Stimulated activated CD4-positive, alpha-beta T cell treated with anti-CD3 and anti-CD28 coated beads, Interleukin-4, amount 100 ng/mL, for 4 hours (primary cell): ENCODE measurements around the gene DRC3.

Experiments used
- DNase-seq, 2 experiments: peaks; one replicate each; pipeline ENCODE4 v3.0.0-alpha.2; 2020

The DRC3 gene

DNA sequence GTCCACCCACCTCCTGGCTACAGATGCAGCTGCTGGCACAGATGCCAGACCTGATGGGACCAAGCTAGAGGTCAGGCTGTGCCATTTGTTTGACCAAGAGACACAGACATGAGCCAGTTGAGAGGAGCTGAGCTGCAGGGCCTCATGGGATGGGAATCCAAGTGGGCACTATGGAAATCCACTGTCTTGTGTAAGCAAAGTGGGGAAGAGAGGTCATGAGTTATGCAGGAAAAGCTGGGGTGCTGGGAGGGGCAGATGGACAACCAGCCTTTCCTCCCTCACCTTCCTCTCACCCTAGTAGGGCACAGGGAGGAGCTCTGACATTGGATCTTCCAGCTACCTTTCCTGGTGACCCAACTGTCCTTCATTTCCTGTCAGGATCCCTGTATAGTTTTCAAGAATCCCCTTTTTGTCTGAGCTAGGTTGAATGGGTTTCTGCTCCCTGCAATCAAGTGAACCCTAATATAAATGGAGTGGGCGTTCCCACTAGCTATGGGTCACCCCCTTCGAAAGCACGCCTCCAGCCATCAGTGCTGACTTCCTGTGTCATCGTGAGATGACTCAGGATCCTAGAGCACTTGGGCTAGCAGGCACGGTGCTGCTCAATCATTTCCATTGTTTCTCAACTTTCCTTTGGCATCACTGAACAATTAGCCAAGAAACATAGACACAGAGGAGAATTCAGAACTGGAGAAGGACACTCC is 52.7 kb downstream of the DRC3 start:
- DNase-seq, result peak in 1 of 2 experiments; percentile 26

DNA sequence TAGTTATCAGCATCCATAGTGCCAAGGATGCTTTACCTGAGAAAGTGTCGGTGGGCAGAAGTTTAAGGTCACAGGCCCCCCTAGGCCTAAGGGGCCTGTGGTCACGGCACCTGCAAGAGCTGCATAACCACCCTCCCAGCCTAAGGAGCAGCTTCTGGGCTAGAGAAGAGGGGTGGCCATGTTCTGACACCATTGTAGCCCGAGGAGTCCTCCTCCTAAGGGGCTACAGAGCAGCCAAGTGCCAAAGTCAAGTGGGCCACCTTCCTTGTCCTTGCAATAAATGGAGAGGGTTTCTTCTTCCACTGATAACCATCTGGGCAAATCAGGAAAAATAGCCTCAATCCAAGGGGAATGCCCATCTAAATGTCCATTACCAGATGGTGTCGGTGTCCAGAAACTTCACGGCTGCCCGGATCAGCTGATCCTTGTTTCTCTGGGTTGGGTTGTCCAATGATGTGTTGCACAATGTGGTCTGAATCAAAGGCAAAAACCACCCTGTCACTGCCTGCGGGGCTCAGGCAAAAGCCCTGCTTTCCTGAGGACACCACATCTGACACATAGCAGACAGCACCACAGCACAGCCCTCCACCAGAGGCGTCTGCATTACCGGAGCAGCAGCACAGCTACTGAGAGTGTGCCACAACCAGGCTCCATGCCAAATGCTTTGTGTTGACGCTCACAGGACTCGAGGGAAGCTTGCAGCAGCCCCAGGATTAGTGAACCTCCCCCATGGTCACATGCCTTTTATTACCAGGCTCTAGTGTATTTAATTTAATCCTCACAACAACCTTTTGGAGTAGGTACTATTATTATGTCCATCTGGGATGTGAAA is 53.5 kb downstream of the DRC3 start:
- DNase-seq, result no peak

DNA sequence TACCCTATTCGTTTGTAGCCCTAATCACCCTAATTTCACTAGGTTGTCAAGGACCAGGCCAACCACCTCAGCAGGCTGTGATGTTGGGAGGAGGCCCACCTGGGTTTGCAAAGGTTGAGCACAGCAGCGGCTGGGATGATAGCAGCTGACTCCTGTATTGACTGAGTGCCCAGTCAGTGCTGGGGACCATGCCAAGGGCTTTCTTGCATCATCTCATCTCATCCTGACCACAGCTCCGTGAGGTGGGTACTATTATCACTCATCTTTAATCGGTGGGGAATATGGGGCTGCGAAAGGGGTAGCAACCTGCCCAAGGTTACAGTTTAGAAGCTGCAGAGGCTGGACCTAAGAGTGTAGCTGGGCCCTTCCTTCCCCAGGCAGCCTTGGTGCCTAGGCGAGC is 54.6 kb downstream of the DRC3 start:
- no peak for DNase-seq

DNA sequence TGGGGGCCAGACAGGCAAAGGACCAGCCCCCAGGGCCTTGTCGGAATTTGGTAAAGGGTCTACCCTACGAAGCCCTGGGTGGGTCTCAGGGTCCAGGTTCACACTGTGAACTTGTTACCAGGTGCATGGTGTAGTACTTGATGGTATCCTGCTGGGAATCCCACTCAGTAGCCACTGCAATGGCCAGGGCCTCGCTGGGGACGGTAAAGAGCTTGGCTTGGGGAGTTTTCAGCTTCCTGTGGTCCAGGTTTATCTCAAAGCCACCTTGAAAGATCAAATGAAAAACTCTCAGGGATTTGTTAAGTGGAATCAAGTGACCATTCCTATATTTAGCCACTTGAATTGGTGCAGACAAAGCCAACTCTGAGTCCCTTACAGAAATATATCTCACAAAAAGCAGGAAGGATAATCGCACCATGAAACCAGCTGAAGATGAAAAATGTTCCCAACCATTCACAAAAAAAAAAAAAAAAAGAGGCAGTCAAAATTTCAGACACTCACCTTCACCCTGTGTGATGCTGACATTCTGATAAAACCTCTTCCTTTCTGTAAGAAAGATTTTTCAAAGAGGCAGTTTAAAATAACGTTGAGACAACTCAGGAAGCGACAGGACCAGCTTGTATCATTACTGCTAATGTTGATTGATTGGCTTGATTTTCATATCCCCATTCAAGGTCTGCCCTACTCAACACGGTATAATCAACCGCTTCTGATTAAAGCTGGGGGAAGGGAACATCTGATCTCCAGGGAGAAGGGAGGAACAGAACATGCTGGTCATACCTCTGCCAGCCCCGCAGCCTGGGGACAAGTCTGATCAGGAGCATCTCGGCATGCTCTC is 55.7 kb downstream of the DRC3 start:
- no peak for DNase-seq

GRCh38 chr17:18028952-18029540 is 56.4 kb downstream of the DRC3 start:
- no peak for DNase-seq

DNA sequence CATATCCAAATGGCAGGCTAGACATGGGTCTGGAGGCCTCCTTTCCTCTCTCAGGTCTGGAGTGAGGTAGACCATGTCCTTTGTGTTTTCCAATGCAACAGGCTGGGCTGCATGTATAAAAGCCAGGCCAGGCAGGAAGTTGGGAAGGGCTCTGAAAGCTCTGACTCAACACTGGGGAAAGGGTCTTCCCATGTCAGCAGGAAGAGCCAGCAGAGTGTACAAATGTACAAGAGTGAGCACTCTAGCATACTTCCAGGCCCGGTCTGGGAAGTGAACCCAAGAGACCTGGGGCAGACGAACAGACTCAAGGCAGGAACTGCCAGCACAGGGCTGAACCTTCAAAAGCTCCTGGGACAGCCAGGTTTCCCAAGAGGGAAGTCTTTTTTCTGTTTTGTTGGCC is 59.3 kb downstream of the DRC3 start:
- DNase-seq, result no peak

GRCh38 chr17:18033442-18034099 is 60.9 kb downstream of the DRC3 start:
- peak in 1 of 2 experiments; percentile 40 for DNase-seq

GRCh38 chr17:18035704-18036103 is 63.0 kb downstream of the DRC3 start:
- DNase-seq, result no peak

GRCh38 chr17:18037486-18037885 is 64.8 kb downstream of the DRC3 start:
- DNase-seq, result no peak

DNA sequence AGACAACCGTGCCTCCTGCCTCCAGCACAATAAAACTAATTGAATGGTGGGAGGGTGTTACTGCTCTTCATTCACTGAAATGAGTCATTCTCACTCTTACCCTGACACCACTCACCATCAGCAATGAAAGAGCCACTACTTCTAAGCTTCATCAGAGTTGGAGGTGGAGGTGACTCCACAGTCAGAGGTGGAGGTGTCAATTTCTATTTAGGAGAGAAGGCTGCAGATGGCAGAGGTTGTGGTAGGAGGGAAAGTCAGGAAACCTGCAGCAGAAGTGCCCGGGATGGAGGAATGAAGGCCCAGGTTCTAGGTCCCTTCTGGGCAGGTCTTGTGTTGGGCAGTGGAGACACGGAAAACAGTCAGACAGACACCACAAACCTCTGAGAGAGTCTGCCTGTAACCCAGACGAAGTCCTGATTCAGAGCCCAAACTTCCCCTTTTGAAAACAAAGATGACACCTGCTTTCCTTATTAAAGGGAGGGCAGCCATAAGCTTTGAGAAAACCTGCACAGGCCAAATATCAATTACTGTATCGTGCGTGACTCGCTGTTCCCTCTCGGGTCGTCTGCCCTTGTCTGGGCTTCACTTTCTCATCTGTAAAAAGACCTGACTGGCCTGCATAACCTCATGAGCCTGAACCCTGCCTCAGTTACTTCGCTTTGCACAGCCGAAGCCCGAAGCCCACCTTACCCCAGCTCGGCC is 65.6 kb downstream of the DRC3 start:
- peak in 1 of 2 experiments; percentile 5 for DNase-seq

DNA sequence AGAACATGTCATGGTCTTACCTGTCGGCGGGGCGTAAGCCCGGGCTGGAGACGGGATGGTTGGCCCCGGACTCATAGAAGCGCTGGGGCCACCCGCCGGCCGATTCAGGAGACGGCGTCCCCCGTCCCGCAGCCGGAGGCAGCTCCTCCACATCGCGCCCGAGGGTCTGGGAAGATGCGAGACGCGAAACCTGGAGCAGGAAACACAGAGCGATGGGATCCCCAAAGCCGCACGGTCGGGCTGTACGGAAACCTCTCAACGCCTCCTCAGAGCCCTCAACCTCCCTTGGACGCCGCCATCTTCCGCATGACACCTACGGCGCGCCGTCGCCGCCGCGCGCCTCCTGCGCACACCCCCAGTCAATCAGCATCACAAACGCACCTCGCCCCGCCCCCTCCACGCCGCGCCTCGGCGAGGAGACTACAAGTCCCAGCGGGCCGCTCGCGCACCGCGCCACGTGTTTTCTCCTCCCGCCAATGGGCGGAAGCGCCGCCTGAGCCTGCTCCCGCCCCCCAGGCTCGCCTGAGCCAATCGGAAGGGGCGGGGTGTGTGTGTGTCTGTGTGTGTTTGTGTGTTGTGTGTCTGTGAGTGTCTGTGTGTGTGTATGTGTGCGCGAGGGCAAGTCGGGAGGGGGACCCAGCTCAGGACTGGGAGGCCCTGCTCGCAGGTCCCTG is 66.3 kb downstream of the DRC3 start, which contains the start of the genes ATPAF2 and GID4:
Gene ATPAF2 (minus strand): TSS at position 308 of the 674 bp plus-strand sequence. CDS start 155 bp downstream, at position 153.
Gene GID4 (plus strand): TSS at position 548 of the 674 bp plus-strand sequence. CDS start 57 bp downstream, at position 605.
- peak; percentile 100 for DNase-seq

GRCh38 chr17:18039535-18040260 is 67.0 kb downstream of the DRC3 start:
- no peak for DNase-seq

- DNase-seq, result no peak
Observed at GRCh38 chr17:18040261-18040858, 67.7 kb downstream of the DRC3 start.

DNA sequence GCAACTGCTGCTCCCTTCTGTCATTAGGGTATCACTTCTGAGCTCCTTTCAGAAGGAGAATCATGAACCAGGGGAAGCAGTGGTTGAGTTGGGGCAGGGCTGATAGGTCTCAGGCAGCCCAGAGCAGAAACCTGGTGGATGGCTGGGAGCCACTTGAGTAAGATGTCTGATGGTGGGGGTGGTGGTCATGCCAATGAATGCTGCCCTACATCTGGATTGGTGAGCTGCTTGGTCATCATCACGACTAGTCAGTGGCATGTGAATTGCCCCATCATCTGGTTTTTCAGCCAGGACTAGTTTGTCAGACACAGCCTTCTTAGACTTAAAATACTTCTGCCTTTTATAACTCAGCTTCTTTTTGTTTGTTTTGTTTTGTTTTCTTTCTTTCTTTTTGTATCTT is 69.1 kb downstream of the DRC3 start:
- DNase-seq, result no peak

- DNase-seq, result no peak
Observed at GRCh38 chr17:18042983-18043382, 70.3 kb downstream of the DRC3 start.

DNA sequence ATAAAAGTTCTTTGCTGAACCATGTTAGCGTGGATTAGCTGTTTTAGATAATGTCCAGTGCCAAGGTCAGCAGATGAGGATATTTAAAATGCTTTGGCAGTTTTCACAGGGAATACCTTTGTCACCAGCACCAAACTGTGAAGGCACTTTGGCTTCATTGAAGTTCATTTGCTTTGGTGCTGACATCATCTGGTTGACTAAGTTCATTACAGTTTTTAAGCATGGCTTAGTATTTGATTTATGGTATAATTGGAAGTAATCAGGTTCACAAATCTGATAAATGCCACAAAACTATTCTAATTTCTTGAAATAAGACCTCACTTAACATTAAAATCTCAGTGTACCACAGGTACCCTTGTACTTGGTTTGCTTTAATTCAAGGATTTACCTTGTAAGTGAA is 70.8 kb downstream of the DRC3 start:
- no peak for DNase-seq

DNA sequence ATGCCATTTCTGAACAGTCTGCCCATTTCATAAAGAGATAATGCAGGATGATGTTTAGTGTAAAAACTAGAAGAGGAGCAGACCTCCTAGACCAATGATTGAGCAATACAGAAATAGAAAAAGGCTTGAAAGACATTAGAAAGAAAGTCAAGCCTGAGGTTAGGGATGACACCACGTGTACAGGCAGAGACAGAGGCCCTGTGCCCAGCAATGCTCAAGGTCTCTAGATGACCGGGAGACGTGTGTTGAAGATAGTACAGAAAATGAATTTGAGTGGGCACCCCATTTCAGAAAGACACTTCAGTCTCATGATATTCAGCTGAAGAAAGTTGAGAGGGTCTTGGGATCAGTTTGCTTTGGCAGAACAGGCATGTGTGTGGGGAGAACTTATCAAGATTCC is 71.9 kb downstream of the DRC3 start:
- DNase-seq, result no peak

- DNase-seq, result no peak
Observed at GRCh38 chr17:18045691-18046350, 73.2 kb downstream of the DRC3 start.

DNA sequence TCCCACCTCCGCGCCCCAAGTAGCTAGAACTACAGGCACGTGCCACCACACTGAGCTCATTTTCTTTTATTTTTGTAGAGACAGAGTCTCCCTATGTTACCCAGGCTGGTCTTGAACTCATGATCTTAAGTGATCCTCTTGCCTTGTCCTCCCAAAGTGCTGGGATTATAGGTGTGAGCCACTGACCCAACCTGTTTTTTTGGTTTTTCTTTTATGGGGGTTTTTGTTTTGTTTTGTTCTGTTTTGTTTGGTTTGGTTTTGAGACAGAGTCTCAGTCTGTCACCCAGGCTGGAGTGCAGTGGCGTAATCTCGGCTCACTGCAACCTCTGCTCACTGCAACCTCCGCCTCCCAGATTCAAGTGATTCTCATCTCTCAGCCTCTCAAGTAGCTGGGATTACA is 82.9 kb downstream of the DRC3 start:
- DNase-seq, result no peak
